ENCODE results near the gene LYPD6B.

The LYPD6B gene

GRCh38 chr2:149042881-149043280 is 4.4 kb downstream of the LYPD6B start:
- ATAC-seq (no peak), DNase-seq (no peak)

GRCh38 chr2:149044500-149044899 is 6.0 kb downstream of the LYPD6B start:
- ATAC-seq (no peak), DNase-seq (no peak)

- DNase-seq = no peak
- ATAC-seq = no peak
These were observed 8.6 kb downstream of the LYPD6B start for GRCh38 chr2:149047118-149047517.

GRCh38 chr2:149049142-149049541 is 10.6 kb downstream of the LYPD6B start:
- DNase-seq (no peak), ATAC-seq (no peak)

GRCh38 chr2:149050188-149050587 is 11.7 kb downstream of the LYPD6B start:
- ATAC-seq (no peak), DNase-seq (no peak)

GRCh38 chr2:149055751-149056150 is 17.3 kb downstream of the LYPD6B start:
- DNase-seq (no peak), ATAC-seq (no peak)

- no peak for DNase-seq
- no peak for ATAC-seq
These were observed 18.2 kb downstream of the LYPD6B start for GRCh38 chr2:149056541-149057255.

GRCh38 chr2:149057401-149057800 is 18.9 kb downstream of the LYPD6B start:
- DNase-seq = no peak
- no peak for ATAC-seq

- ATAC-seq (no peak), DNase-seq (no peak)
These were observed 20.4 kb downstream of the LYPD6B start for GRCh38 chr2:149058936-149059335.

GRCh38 chr2:149059822-149060221 is 21.3 kb downstream of the LYPD6B start:
- no peak for DNase-seq
- no peak for ATAC-seq

- ATAC-seq = no peak
- DNase-seq = no peak
These were observed 22.7 kb downstream of the LYPD6B start for GRCh38 chr2:149061133-149061745.

- ATAC-seq = no peak
- no peak for DNase-seq
These were observed 24.0 kb downstream of the LYPD6B start for GRCh38 chr2:149062531-149062930.

GRCh38 chr2:149063177-149063576 is 24.7 kb downstream of the LYPD6B start:
- ATAC-seq = no peak

GRCh38 chr2:149064365-149064841 is 25.9 kb downstream of the LYPD6B start:
- DNase-seq (no peak), ATAC-seq (no peak)

More at GRCh38 chr2:149063177-149063576, 24.7 kb downstream of the LYPD6B start:
- no peak for DNase-seq

- DNase-seq = no peak
- no peak for ATAC-seq
These were observed 26.5 kb downstream of the LYPD6B start for GRCh38 chr2:149064856-149065630.

- no peak for ATAC-seq
These were observed 29.9 kb downstream of the LYPD6B start for GRCh38 chr2:149068225-149068995.

GRCh38 chr2:149068996-149069888 is 30.7 kb downstream of the LYPD6B start:
- DNase-seq (peak; percentile 27), ATAC-seq (peak; percentile 95)

More at GRCh38 chr2:149068225-149068995, 29.9 kb downstream of the LYPD6B start:
- no peak for DNase-seq

GRCh38 chr2:149070681-149071320 is 32.3 kb downstream of the LYPD6B start:
- ATAC-seq (no peak), DNase-seq (no peak)

GRCh38 chr2:149075105-149075504 is 36.6 kb downstream of the LYPD6B start:
- DNase-seq (no peak), ATAC-seq (no peak)

- ATAC-seq (no peak), DNase-seq (no peak)
These were observed 37.4 kb downstream of the LYPD6B start for GRCh38 chr2:149075853-149076252.

Measured in stimulated activated naive CD8-positive, alpha-beta T cell treated with anti-CD3 and anti-CD28 coated beads, Interleukin-15, Interleukin-2, amounts not matched to agents 100 U/mL and 50 U/mL, for 24 hours (primary cell).